ENCODE results near the gene NPHP1.
"Not testable (repeated sequence)": the region's sequence is repeated elsewhere in the genome, so short reads cannot be mapped to it uniquely, and the experiment has no call there.

Gene NPHP1

GRCh38 chr2:110113961-110114591, 90.7 kb downstream of the NPHP1 start:
- DNase-seq (ENCODE audit: low read depth): peak; percentile 30
- no peak for TF ChIP-seq MAX (IDR thresholded peaks at IDR 0.05; ENCODE audit: low read depth, low read length)
- TF ChIP-seq, protein P1, sequence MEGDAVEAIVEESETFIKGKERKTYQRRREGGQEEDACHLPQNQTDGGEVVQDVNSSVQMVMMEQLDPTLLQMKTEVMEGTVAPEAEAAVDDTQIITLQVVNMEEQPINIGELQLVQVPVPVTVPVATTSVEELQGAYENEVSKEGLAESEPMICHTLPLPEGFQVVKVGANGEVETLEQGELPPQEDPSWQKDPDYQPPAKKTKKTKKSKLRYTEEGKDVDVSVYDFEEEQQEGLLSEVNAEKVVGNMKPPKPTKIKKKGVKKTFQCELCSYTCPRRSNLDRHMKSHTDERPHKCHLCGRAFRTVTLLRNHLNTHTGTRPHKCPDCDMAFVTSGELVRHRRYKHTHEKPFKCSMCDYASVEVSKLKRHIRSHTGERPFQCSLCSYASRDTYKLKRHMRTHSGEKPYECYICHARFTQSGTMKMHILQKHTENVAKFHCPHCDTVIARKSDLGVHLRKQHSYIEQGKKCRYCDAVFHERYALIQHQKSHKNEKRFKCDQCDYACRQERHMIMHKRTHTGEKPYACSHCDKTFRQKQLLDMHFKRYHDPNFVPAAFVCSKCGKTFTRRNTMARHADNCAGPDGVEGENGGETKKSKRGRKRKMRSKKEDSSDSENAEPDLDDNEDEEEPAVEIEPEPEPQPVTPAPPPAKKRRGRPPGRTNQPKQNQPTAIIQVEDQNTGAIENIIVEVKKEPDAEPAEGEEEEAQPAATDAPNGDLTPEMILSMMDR (IDR thresholded peaks at IDR 0.05; ENCODE audit: low read depth, low read length): peak; percentile 3
- no peak for TF ChIP-seq POLR2A (IDR thresholded peaks at IDR 0.05; ENCODE audit: extremely low read depth, insufficient read length)

GRCh38 chr2:110108291-110108690, 96.5 kb downstream of the NPHP1 start:
- not testable (repeated sequence) for H3K4me3 ChIP-seq (ENCODE audit: low read depth, low read length); DNase-seq (ENCODE audit: low read depth)

More at GRCh38 chr2:110113961-110114591, 90.7 kb downstream of the NPHP1 start:
- H3K4me3 ChIP-seq (ENCODE audit: low read depth, low read length): no peak overlapping the region

GRCh38 chr2:110107092-110108079, 97.4 kb downstream of the NPHP1 start:
- H3K4me3 ChIP-seq (ENCODE audit: low read depth, low read length): no peak overlapping the region
- no peak for TF ChIP-seq POLR2A (IDR thresholded peaks at IDR 0.05; ENCODE audit: extremely low read depth, insufficient read length)
- TF ChIP-seq, protein P1 (IDR thresholded peaks at IDR 0.05; ENCODE audit: low read depth, low read length): no peak
- no peak for TF ChIP-seq MYC (IDR thresholded peaks at IDR 0.05; ENCODE audit: low read depth, low read length)
- no peak for TF ChIP-seq MAX (IDR thresholded peaks at IDR 0.05; ENCODE audit: low read depth, low read length)
- DNase-seq (ENCODE audit: low read depth): no peak

- peak; percentile 54 for DNase-seq (ENCODE audit: low read depth)
- TF ChIP-seq MAX (IDR thresholded peaks at IDR 0.05; ENCODE audit: low read depth, low read length) (no peak), POLR2A (IDR thresholded peaks at IDR 0.05; ENCODE audit: extremely low read depth, insufficient read length) (no peak), MYC (IDR thresholded peaks at IDR 0.05; ENCODE audit: low read depth, low read length) (no peak)
- TF ChIP-seq, protein P1 (IDR thresholded peaks at IDR 0.05; ENCODE audit: low read depth, low read length): no peak
- H3K4me3 ChIP-seq (ENCODE audit: low read depth, low read length): no peak overlapping the region
Observed at GRCh38 chr2:110106642-110107041, 98.2 kb downstream of the NPHP1 start.

DNA sequence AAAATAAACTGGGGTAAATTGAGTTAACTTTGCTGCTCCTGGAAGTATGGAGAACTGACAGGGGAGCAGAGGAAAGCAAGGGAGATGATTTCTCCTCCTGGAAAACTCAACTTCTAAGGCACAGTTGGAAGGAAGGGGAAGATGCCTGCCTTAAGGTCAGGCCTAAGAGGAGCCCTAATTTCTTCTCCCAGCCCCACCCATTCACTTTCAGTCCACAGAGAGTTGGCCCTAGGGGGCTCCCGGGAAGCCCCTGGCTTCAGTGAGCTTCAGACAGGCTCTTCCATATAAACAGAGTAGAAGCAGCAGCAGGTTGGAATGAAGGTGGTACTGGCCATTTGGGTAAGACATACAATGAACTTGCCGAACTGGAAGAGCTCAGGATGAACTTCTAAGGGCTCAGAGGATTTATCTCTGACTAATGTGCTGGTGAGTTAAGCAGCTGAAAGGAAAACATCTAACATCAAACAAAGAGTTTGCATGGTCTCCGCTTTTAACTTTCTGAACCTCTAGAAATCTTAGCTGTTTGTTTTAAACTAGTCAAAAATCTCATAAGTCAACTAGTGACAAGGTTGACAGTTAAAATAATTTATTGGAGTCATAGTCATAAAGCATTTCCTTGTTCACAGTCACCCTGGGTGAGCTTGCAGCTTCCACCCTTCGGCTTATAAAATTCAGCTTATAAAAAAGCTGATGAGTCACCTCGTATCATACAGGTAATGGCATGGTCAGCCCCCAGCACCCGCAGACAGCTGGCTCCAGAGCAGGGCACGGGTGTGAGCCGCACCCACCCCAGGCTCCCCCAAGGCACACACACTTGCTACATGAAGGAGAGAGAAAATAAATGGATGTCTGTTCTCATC, 99.0 kb downstream of the NPHP1 start:
- no peak for TF ChIP-seq POLR2A (IDR thresholded peaks at IDR 0.05; ENCODE audit: extremely low read depth, insufficient read length)
- no peak for TF ChIP-seq MAX (IDR thresholded peaks at IDR 0.05; ENCODE audit: low read depth, low read length)
- TF ChIP-seq MYC (IDR thresholded peaks at IDR 0.05; ENCODE audit: low read depth, low read length): no peak
- TF ChIP-seq, protein P1 (IDR thresholded peaks at IDR 0.05; ENCODE audit: low read depth, low read length): no peak
- no peak overlapping the region for H3K4me3 ChIP-seq (ENCODE audit: low read depth, low read length)
- no peak for DNase-seq (ENCODE audit: low read depth)

Measured in NB4 (cell line).